ENCODE results near the gene TAPBP. TPM values are rescaled to one million over a fixed set of nuclear protein-coding genes. Genes with fewer than 3 reads are reported as not detected.
A peak's percentile ranks its signal among the peaks of the same experiment; 100 is the strongest.

Gene TAPBP
- polyA plus RNA-seq, 4 donors = 33.8 to 85.2 (median 55.6) TPM

DNA sequence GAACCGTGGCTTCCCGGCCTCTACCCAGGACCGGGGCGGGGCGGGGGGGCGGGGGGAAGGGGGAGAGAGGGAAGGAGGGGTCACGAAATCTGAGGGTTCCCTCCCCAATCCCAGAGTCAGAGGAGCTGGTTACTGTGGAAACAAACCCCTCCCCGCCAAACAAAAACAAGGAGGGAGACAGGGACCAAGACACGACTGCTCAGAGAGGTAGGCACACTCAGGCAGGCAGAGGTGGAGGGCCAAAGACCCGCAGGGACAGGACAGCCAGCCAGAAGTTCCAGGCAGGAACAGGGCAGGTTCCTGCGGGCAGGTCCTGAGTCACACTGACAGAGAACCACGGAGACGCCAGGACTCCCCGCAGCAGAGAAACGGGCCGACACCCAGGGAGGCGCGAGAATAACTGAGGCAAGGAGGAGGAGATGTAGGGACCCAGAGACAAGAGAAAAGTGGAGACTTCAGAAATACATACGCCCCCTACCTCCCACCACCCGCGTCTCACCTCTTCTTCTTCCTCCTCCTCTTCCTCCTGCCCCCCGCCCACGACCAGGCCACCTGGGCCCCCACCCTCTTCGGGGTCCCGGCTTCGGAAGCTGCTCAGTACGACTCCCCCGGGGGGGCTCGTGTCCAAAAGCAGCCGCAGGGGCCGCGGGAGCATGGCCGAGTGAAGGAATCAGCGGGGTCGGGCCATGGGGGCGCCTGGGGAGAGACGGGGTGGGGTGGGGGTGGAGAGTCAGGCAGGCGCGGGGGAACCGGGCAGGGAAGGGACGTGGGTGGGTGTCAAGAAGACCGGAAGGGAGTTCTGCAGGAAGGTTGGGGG lies 15.7 kb downstream of the TAPBP start:
- Histone ChIP-seq H3K36me3 (ENCODE audit: control insufficient read depth in 3 of 3, insufficient read depth in 2 of 3, low read depth in 1 of 3, low read length in 3 of 3) (peaks cover 0 to 54% (median 5%) of the 10 kb centered on the region in 3 donors), H3K4me3 (ENCODE audit: low read depth in 1 of 3, low read length in 3 of 3) (peak overlapping the region; percentile 72 to 92 (median 73)), H3K27me3 (ENCODE audit: control insufficient read depth in 3 of 3, insufficient read depth in 3 of 3, low read length in 3 of 3) (no peaks in the 10 kb centered on the region), H3K27ac (ENCODE audit: low read depth in 1 of 3, low read length in 2 of 3) (peak overlapping the region; percentile 95 to 99 (median 98)), H3K4me1 (ENCODE audit: control insufficient read depth in 3 of 3, insufficient read depth in 2 of 3, low read depth in 1 of 3, low read length in 2 of 3) (peaks cover 0 to 9% (median 0%) of the 10 kb centered on the region in 3 donors), H3K9me3 (ENCODE audit: control insufficient read depth in 2 of 2, insufficient read depth in 1 of 2, low read depth in 1 of 2, low read length in 1 of 2) (no peaks in the 10 kb centered on the region)
- FAIRE-seq (no peak), DNase-seq (peak; percentile 48 to 79)
- WGBS, 3 donors = 1 to 3% (median 1%) methylated on average over 29 to 42 of the region's 42 CpGs

DNA sequence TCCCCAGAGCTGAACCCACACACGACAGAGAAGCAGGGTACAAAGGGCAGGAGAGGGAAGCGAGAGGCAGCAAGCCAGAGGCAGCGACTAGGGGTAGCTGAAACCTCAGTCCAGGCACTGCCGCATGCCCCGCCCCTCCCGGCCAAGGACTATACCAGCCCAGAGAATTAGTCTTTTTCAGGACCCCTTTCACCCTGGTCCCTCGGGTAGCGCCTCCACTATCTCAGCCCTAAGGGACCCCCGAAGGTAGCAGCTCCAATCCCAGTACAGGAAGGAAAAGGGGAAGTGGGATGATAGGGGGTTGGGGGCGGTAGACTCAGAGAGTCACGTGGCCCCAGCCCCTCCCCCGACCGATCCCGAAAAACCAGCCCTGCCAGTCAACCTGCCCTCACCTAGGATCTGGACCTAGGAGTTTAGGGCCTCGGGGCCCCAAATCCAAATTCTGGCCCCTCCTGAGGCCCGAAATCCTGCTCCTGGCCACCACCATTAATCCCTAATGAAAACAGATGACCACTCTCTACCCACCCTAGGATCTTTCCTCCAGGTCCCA lies 16.4 kb downstream of the TAPBP start:
- peak overlapping the region in 2 of 3 donors; percentile 40 to 74 for H3K27ac ChIP-seq (ENCODE audit: low read depth in 1 of 3, low read length in 2 of 3)
- H3K4me3 ChIP-seq (ENCODE audit: low read depth in 1 of 3, low read length in 3 of 3) = peak overlapping the region; percentile 72 to 92 (median 73)
- H3K4me1 ChIP-seq (ENCODE audit: control insufficient read depth in 3 of 3, insufficient read depth in 2 of 3, low read depth in 1 of 3, low read length in 2 of 3) = peaks cover 0 to 9% (median 0%) of the 10 kb centered on the region in 3 donors
- peaks cover 0 to 51% (median 5%) of the 10 kb centered on the region in 3 donors for H3K36me3 ChIP-seq (ENCODE audit: control insufficient read depth in 3 of 3, insufficient read depth in 2 of 3, low read depth in 1 of 3, low read length in 3 of 3)
- no peaks in the 10 kb centered on the region for H3K27me3 ChIP-seq (ENCODE audit: control insufficient read depth in 3 of 3, insufficient read depth in 3 of 3, low read length in 3 of 3)
- FAIRE-seq (no peak), DNase-seq (peak; percentile 34 to 73)
- 5 to 12% (median 7%) methylated on average over 15 to 16 of the region's 16 CpGs for WGBS, 3 donors
- no peaks in the 10 kb centered on the region for H3K9me3 ChIP-seq (ENCODE audit: control insufficient read depth in 2 of 2, insufficient read depth in 1 of 2, low read depth in 1 of 2, low read length in 1 of 2)

DNA sequence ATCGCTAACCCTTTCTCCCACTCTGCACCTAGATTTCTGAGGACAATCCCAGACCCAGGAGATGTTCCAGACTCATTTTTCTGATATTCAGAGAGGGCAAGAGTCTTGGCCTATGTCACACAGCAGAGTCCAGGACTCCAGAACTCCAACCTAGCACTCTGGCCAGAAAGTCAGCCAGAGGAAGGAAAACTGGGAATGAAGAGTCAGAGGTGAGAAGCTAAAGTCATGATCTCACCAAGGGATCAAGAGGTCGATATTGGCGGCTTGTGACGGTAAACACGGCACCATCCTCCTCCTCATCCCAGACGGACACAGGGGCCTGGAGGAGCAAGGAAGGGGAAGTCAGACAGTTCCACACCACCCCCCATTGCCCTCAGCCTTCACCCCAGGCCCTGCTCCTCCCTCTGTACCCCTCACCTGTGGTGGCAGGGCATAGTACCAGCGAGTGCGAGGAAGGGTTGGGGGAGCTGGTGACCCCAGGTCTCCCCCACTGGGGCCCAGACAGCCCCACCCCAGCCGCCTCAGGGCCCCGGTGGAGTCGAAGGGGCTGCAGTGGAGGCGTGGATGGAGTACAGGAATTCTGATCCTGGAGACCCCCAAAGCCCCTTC lies 17.0 kb downstream of the TAPBP start:
- Histone ChIP-seq H3K27ac (ENCODE audit: low read depth in 1 of 3, low read length in 2 of 3) (peak overlapping the region in 1 of 3 donors; percentile 74), H3K4me3 (ENCODE audit: low read depth in 1 of 3, low read length in 3 of 3) (peak overlapping the region in 2 of 3 donors; percentile 73 to 92), H3K36me3 (ENCODE audit: control insufficient read depth in 3 of 3, insufficient read depth in 2 of 3, low read depth in 1 of 3, low read length in 3 of 3) (peaks cover 0 to 52% (median 5%) of the 10 kb centered on the region in 3 donors), H3K4me1 (ENCODE audit: control insufficient read depth in 3 of 3, insufficient read depth in 2 of 3, low read depth in 1 of 3, low read length in 2 of 3) (peaks cover 0 to 9% (median 0%) of the 10 kb centered on the region in 3 donors), H3K27me3 (ENCODE audit: control insufficient read depth in 3 of 3, insufficient read depth in 3 of 3, low read length in 3 of 3) (no peaks in the 10 kb centered on the region), H3K9me3 (ENCODE audit: control insufficient read depth in 2 of 2, insufficient read depth in 1 of 2, low read depth in 1 of 2, low read length in 1 of 2) (no peaks in the 10 kb centered on the region)
- peak in 1 of 2 donors; percentile 30 for DNase-seq
- FAIRE-seq = no peak
- WGBS, 3 donors = 35 to 55% (median 53%) methylated on average over 10 to 12 of the region's 12 CpGs

DNA sequence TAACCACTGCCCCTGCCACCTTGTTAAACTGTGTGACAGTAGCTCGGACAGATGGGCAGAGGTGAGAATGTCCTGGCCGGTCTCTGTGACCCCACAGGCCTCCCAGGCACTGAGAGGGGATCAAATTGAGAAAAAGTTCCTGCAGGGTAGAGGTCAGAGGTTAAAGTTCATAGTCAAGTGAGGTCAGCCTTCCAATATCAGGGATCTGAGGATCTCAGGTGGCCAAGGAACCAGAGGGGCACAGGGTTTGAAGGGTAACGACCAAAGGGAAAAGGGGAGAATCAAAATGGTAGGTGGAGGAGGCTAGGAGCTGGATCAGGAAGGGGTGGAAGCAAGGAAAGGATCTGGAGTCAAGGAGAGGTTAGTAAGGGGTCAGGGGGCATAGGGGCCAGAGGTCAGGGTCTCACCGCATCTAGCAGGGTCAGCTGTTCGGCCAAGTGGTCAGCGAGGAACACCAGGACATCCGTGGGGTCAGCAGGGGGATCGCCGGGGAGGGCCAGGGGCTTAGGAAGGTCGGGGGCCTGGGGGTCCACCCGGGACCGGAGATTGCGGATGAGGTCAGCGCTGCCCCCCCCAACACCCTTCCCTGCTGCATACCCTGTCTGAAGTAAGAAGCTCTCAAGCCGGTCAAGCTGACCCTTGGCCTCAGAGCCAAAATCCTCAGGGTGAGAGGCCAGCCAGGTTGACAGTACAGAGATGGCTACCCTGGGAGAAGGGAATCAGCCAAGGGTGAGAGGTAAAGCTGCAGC lies 18.1 kb downstream of the TAPBP start:
- peaks cover 0 to 9% (median 0%) of the 10 kb centered on the region in 3 donors for H3K4me1 ChIP-seq (ENCODE audit: control insufficient read depth in 3 of 3, insufficient read depth in 2 of 3, low read depth in 1 of 3, low read length in 2 of 3)
- no peak overlapping the region for H3K4me3 ChIP-seq (ENCODE audit: low read depth in 1 of 3, low read length in 3 of 3)
- peaks cover 0 to 52% (median 5%) of the 10 kb centered on the region in 3 donors for H3K36me3 ChIP-seq (ENCODE audit: control insufficient read depth in 3 of 3, insufficient read depth in 2 of 3, low read depth in 1 of 3, low read length in 3 of 3)
- FAIRE-seq = no peak
- no peaks in the 10 kb centered on the region for H3K27me3 ChIP-seq (ENCODE audit: control insufficient read depth in 3 of 3, insufficient read depth in 3 of 3, low read length in 3 of 3)
- no peaks in the 10 kb centered on the region for H3K9me3 ChIP-seq (ENCODE audit: control insufficient read depth in 2 of 2, insufficient read depth in 1 of 2, low read depth in 1 of 2, low read length in 1 of 2)
- DNase-seq = no peak
- H3K27ac ChIP-seq (ENCODE audit: low read depth in 1 of 3, low read length in 2 of 3) = no peak overlapping the region
- 85 to 90% (median 88%) methylated on average over 12 to 15 of the region's 15 CpGs for WGBS, 3 donors

DNA sequence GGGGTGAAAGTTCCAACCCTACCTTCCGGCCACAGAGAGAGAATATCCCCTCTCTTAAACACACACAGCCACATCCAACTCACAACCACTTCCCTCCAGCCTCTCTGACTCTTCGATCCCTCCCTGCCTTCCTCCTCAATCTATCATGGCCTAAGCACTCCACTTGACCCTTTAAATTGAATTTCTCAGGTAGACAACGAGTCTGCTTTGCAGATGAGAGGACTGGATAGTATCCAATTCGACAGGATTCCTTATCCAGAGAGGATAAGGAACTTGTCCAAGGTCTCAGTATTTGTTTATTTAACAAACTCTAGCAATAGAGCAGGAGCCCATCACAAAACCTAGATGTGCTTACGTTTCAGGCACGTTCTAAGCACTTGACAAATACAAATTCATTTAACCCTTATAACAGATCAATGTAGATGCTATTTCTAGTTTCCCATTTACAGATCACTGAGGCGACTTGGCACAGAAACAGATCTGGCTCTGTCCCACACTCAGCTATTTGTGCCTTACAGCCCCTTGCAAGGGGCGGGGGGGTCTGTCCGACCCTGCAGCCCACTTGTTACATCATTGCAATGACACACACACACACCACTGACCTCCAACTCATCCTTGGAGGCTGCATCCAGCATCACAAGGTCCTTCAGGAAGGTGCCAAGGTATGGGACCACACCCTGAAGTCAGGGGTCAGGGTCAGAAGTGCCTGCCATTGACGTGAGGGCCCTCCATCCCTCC lies 19.6 kb downstream of the TAPBP start:
- Histone ChIP-seq H3K36me3 (ENCODE audit: control insufficient read depth in 3 of 3, insufficient read depth in 2 of 3, low read depth in 1 of 3, low read length in 3 of 3) (peaks cover 0 to 52% (median 5%) of the 10 kb centered on the region in 3 donors), H3K4me3 (ENCODE audit: low read depth in 1 of 3, low read length in 3 of 3) (no peak overlapping the region), H3K9me3 (ENCODE audit: control insufficient read depth in 2 of 2, insufficient read depth in 1 of 2, low read depth in 1 of 2, low read length in 1 of 2) (no peaks in the 10 kb centered on the region), H3K27me3 (ENCODE audit: control insufficient read depth in 3 of 3, insufficient read depth in 3 of 3, low read length in 3 of 3) (no peaks in the 10 kb centered on the region), H3K27ac (ENCODE audit: low read depth in 1 of 3, low read length in 2 of 3) (no peak overlapping the region), H3K4me1 (ENCODE audit: control insufficient read depth in 3 of 3, insufficient read depth in 2 of 3, low read depth in 1 of 3, low read length in 2 of 3) (peaks cover 3 to 14% (median 7%) of the 10 kb centered on the region in 3 donors)
- DNase-seq = no peak
- 61 to 68% (median 62%) methylated on average over 10 of the region's 10 CpGs for WGBS, 3 donors
- FAIRE-seq = no peak

DNA sequence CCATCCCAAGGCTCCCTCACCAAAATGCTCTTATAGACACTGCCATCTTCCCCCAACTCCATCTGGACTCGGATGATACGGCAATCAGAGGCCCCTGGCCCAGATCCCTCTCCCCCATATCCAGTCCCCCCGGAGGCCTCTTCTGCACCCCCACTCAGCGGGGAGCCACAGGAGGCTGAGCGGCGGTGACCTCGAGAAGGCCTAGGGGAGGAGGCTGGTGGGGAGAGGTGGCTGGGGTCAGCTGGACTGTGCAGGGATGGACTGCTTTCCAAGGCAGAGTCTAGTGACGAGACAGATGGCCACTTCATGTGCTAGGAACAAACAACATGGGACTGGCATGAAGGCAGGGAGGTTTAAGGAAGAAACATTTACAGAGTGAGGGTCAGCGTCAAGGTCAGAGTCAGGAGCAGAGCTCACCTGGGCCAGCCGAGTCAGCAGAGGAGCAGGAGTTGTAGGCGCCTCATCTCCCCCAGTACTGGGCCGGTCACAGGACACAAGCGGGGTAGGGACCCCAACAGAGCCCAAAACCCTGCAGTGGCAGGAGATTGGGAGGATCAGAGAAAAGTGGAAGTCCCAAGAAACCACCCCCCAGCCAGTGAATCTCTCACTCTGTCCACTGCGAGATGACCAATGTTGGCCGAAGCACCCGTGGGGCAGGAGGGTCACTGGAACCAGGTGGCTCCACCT lies 20.7 kb downstream of the TAPBP start:
- peaks cover 0 to 52% (median 5%) of the 10 kb centered on the region in 3 donors for H3K36me3 ChIP-seq (ENCODE audit: control insufficient read depth in 3 of 3, insufficient read depth in 2 of 3, low read depth in 1 of 3, low read length in 3 of 3)

DNA sequence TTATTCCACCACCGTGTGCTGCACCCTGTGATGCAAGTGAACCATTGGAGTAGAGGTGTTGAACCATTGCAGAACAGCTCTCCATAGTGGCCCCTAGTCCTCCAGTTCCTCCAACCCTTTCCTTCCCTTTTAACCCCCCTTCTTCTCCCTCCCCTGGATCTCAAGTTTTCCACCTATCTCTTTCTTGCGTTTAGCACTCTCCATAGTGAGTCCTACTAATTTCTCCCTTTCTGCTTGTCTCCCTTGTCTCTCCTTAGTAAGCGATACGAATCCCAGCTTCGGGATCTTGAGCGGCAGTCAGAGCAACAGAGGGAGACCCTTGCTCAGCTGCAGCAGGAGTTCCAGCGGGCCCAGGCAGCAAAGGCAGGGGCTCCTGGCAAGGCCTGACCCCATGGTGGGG lies 23.4 kb downstream of the TAPBP start:
- peaks cover 0 to 55% (median 5%) of the 10 kb centered on the region in 3 donors for H3K36me3 ChIP-seq (ENCODE audit: control insufficient read depth in 3 of 3, insufficient read depth in 2 of 3, low read depth in 1 of 3, low read length in 3 of 3)
- H3K27ac ChIP-seq (ENCODE audit: low read depth in 1 of 3, low read length in 2 of 3) = no peak overlapping the region
- no peaks in the 10 kb centered on the region for H3K9me3 ChIP-seq (ENCODE audit: control insufficient read depth in 2 of 2, insufficient read depth in 1 of 2, low read depth in 1 of 2, low read length in 1 of 2)
- no peak for FAIRE-seq
- WGBS, 3 donors = 73 to 78% (median 74%) methylated on average over 7 of the region's 7 CpGs
- no peaks in the 10 kb centered on the region for H3K27me3 ChIP-seq (ENCODE audit: control insufficient read depth in 3 of 3, insufficient read depth in 3 of 3, low read length in 3 of 3)
- H3K4me3 ChIP-seq (ENCODE audit: low read depth in 1 of 3, low read length in 3 of 3) = peak overlapping the region in 2 of 3 donors; percentile 61 to 68
- DNase-seq = no peak
- H3K4me1 ChIP-seq (ENCODE audit: control insufficient read depth in 3 of 3, insufficient read depth in 2 of 3, low read depth in 1 of 3, low read length in 2 of 3) = peaks cover 3 to 17% (median 11%) of the 10 kb centered on the region in 3 donors

More for the DNA sequence above, 20.7 kb downstream of the TAPBP start:
- WGBS, 3 donors = 88 to 93% (median 88%) methylated on average over 16 of the region's 16 CpGs
- no peak for FAIRE-seq
- DNase-seq = no peak
- H3K9me3 ChIP-seq (ENCODE audit: control insufficient read depth in 2 of 2, insufficient read depth in 1 of 2, low read depth in 1 of 2, low read length in 1 of 2) = no peaks in the 10 kb centered on the region
- H3K4me1 ChIP-seq (ENCODE audit: control insufficient read depth in 3 of 3, insufficient read depth in 2 of 3, low read depth in 1 of 3, low read length in 2 of 3) = peaks cover 3 to 18% (median 10%) of the 10 kb centered on the region in 3 donors
- H3K27ac ChIP-seq (ENCODE audit: low read depth in 1 of 3, low read length in 2 of 3) = no peak overlapping the region
- no peaks in the 10 kb centered on the region for H3K27me3 ChIP-seq (ENCODE audit: control insufficient read depth in 3 of 3, insufficient read depth in 3 of 3, low read length in 3 of 3)
- no peak overlapping the region for H3K4me3 ChIP-seq (ENCODE audit: low read depth in 1 of 3, low read length in 3 of 3)
